GM10248 (cell line): ENCODE data around the gene PASD1.

Experiments used
- CTCF ChIA-PET: fragments of 300-600 bp; sonication (Branson Sonifier 250); formaldehyde crosslinking; extraction: SDS; loops from one replicate; lab custom pipeline; 2021; ENCODE audit warnings: antibody characterized with exemption; lab: Yijun Ruan, JAX
- POLR2A ChIA-PET: fragments of 350-650 bp; sonication (Branson Sonifier 250); formaldehyde crosslinking; extraction: SDS; loops from one replicate; lab custom pipeline; 2020; ENCODE audit warnings: antibody characterized with exemption; lab: Yijun Ruan, JAX
- DNase-seq: peaks from one replicate; pipeline ENCODE4 v3.0.0; 2012; ENCODE audit errors: extremely low spot score
- CTCF ChIP-seq: IDR thresholded peaks from 2 replicates; pipeline ENCODE4 v1.5.1; 2012; ENCODE audit warnings: mild to moderate bottlenecking, low read depth; ENCODE audit errors: extremely low read depth, missing control alignments, control extremely low read depth

The PASD1 gene

GRCh38 chrX:151676196-151676595 is 112.7 kb downstream of the PASD1 start:
- no peak for TF ChIP-seq CTCF
- ChIA-PET CTCF (interaction anchor here (3.7 kb wide), 1 partner anchor 525 kb away, joined by 13 read pairs; no protein-coding TSS in a partner anchor), POLR2A (no interaction called here)
- DNase-seq: no peak

- CTCF ChIA-PET: interaction anchor here (2.4 kb wide), 1 partner anchor 529 kb away, joined by 14 read pairs; no protein-coding TSS in a partner anchor
Measured at GRCh38 chrX:151679798-151680402, 116.4 kb downstream of the PASD1 start.

GRCh38 chrX:151680805-151681204 is 117.3 kb downstream of the PASD1 start:
- DNase-seq: peak; percentile 46
- CTCF ChIA-PET: interaction anchor here (0.6 to 2.4 kb wide), 6 partner anchors 16 to 909 kb away, joined by 3 to 14 read pairs (median 3); no protein-coding TSS in a partner anchor
- TF ChIP-seq CTCF: peak; percentile 48
- POLR2A ChIA-PET: no interaction called here

More at GRCh38 chrX:151679798-151680402, 116.4 kb downstream of the PASD1 start:
- no peak for TF ChIP-seq CTCF
- POLR2A ChIA-PET: no interaction called here
- no peak for DNase-seq

- ChIA-PET POLR2A (no interaction called here), CTCF (no interaction called here)
- no peak for DNase-seq
- no peak for TF ChIP-seq CTCF
Measured at GRCh38 chrX:151687635-151688034, 124.2 kb downstream of the PASD1 start.

- DNase-seq: no peak
- ChIA-PET CTCF (no interaction called here), POLR2A (no interaction called here)
- no peak for TF ChIP-seq CTCF
Measured at GRCh38 chrX:151688695-151689094, 125.2 kb downstream of the PASD1 start.

- ChIA-PET CTCF (no interaction called here), POLR2A (no interaction called here)
- no peak for DNase-seq
- no peak for TF ChIP-seq CTCF
Measured at GRCh38 chrX:151692825-151693224, 129.3 kb downstream of the PASD1 start.
